Gastroesophageal sphincter (tissue), 4 donors: ENCODE measurements around the gene TBC1D8B. TPM values are rescaled to one million over a fixed set of nuclear protein-coding genes. Genes with fewer than 3 reads are reported as not detected.

Experiments
- ATAC-seq: fragments of 150-250 bp; one replicate; pipeline ENCODE4 v1.9.1; 2016; ENCODE audit warnings: mild to moderate bottlenecking, moderate library complexity
- H3K27ac ChIP-seq, 4 donors: fragments of 200-600 bp; sonication (generic) in 3 of 4; 1 replicate in 3 of 4; 2 replicates in 1 of 4; pipeline ENCODE4 v1.5.1; 2016 to 2019
- H3K27me3 ChIP-seq: fragments of 200-600 bp; sonication (generic); one replicate; pipeline ENCODE4 v1.5.1; 2019
- H3K36me3 ChIP-seq, 2 donors: fragments of 200-600 bp; sonication (generic); one replicate each; pipeline ENCODE4 v1.5.1; 2019; ENCODE audit warnings: control low read depth in 1 of 2
- H3K4me1 ChIP-seq, 3 donors: fragments of 200-600 bp; sonication (generic); 1 replicate in 2 of 3; 2 replicates in 1 of 3; pipeline ENCODE4 v1.5.1; 2016 to 2019; ENCODE audit warnings: control low read depth in 2 of 3
- H3K4me3 ChIP-seq, 2 donors: fragments of 200-600 bp; sonication (generic); one replicate each; pipeline ENCODE4 v1.5.1; 2019; ENCODE audit warnings: mild to moderate bottlenecking in 1 of 2, moderate library complexity in 1 of 2
- H3K9me3 ChIP-seq, 3 donors: fragments of 200-600 bp; sonication (generic); one replicate each; pipeline ENCODE4 v1.5.1; 2017 to 2019; ENCODE audit warnings: control low read depth in 2 of 3
- CTCF ChIP-seq, 4 experiments: fragments of 200-600 bp in 2 of 4; fragments of 450-650 bp in 2 of 4; sonication (generic) in 1 of 4; IDR thresholded peaks; one replicate each; pipeline ENCODE4 v1.5.1; 2017 to 2019; ENCODE audit warnings: antibody characterized with exemption in 4 of 4, mild to moderate bottlenecking in 2 of 4, moderate library complexity in 2 of 4
- EP300 ChIP-seq: sonication (generic); formaldehyde crosslinking; IDR thresholded peaks from one replicate; pipeline ENCODE4 v1.6.1; 2017; ENCODE audit warnings: antibody characterized with exemption, mild to moderate bottlenecking
- POLR2A ChIP-seq, 2 donors: fragments of 450-650 bp; IDR thresholded peaks; one replicate each; pipeline ENCODE4 v1.6.1; 2017; ENCODE audit warnings: antibody characterized with exemption in 2 of 2, mild to moderate bottlenecking in 2 of 2, moderate library complexity in 1 of 2
- POLR2AphosphoS5 ChIP-seq: sonication (generic); formaldehyde crosslinking; IDR thresholded peaks from one replicate; pipeline ENCODE4 v1.6.1; 2017; ENCODE audit warnings: antibody characterized with exemption
- WGBS, 2 donors: methylation state at CpG; one replicate each; pipeline ENCODE4 v1.1.5; 2018; ENCODE audit warnings: low coverage in 1 of 2; 5-methylcytosine and 5-hydroxymethylcytosine counted together
- total RNA-seq, 4 donors: library from RNA; depleted of rRNA; stranded (reverse); fragments of >200 nt; gene quantifications; one replicate each; pipeline ENCODE4 v1.1.0, GENCODE V29; 2016

Gene TBC1D8B
- total RNA-seq, 4 donors from 2014 or later = 4.0 to 5.9 (median 4.4) TPM

- H3K36me3 ChIP-seq = no peaks in the 10 kb centered on the region
- H3K4me1 ChIP-seq = peaks cover 0 to 29% (median 0%) of the 10 kb centered on the region in 3 donors
- no peak overlapping the region for H3K27ac ChIP-seq
- H3K9me3 ChIP-seq = no peaks in the 10 kb centered on the region
- no peak overlapping the region for H3K4me3 ChIP-seq
- no peak for ATAC-seq
- TF ChIP-seq POLR2AphosphoS5 (no peak), EP300 (no peak), POLR2A (IDR thresholded peaks at IDR 0.05) (no peak), CTCF (IDR thresholded peaks at IDR 0.05) (no peak)
- H3K27me3 ChIP-seq = no peaks in the 10 kb centered on the region
- 92 to 100% methylated on average over 1 to 2 of the region's 2 CpGs for WGBS, 2 donors
Observed at GRCh38 chrX:106902684-106903083, 100.2 kb downstream of the TBC1D8B start.

- no peak for ATAC-seq
- no peak within 1 kb of the TSS for H3K4me3 ChIP-seq
- H3K9me3 ChIP-seq = no peaks in the 10 kb centered on the region
- peaks cover 0 to 29% (median 0%) of the 10 kb centered on the region in 3 donors for H3K4me1 ChIP-seq
- peak within 1 kb of the TSS in 2 of 4 donors; percentile 24 to 30 for H3K27ac ChIP-seq
- 100% methylated on average over 1 of the region's 1 CpG; no CpG with 5 or more reads in 1 of the 2 donors for WGBS, 2 donors
- H3K27me3 ChIP-seq = no peaks in the 10 kb centered on the region
- H3K36me3 ChIP-seq = no peaks in the 10 kb centered on the region
- TF ChIP-seq EP300 (no peak), POLR2AphosphoS5 (no peak), POLR2A (IDR thresholded peaks at IDR 0.05) (no peak), CTCF (IDR thresholded peaks at IDR 0.05) (no peak)
Observed at GRCh38 chrX:106903291-106903824, 100.9 kb downstream of the TBC1D8B start, which contains the start of gene RIPPLY1. RIPPLY1 (minus strand) TSS chrX:106903341; CDS start chrX:106903287, 54 bp downstream.

- Histone ChIP-seq H3K4me3 (no peak overlapping the region), H3K27ac (peak overlapping the region in 2 of 4 donors; percentile 24 to 30), H3K27me3 (no peaks in the 10 kb centered on the region), H3K9me3 (no peaks in the 10 kb centered on the region), H3K36me3 (no peaks in the 10 kb centered on the region), H3K4me1 (peaks cover 0 to 29% (median 0%) of the 10 kb centered on the region in 3 donors)
- ATAC-seq = no peak
- WGBS, 2 donors = no CpG with 5 or more reads among the region's 5 CpGs
- TF ChIP-seq EP300 (no peak), CTCF (IDR thresholded peaks at IDR 0.05) (no peak)
Observed at GRCh38 chrX:106903856-106904528, 101.5 kb downstream of the TBC1D8B start.

- ATAC-seq = peak; percentile 24
- peak overlapping the region in 2 of 4 donors; percentile 3 to 43 for H3K27ac ChIP-seq
Observed at GRCh38 chrX:106905064-106905708, 102.7 kb downstream of the TBC1D8B start.

More at GRCh38 chrX:106905064-106905708, 102.7 kb downstream of the TBC1D8B start:
- Histone ChIP-seq H3K27me3 (no peaks in the 10 kb centered on the region), H3K4me3 (no peak overlapping the region), H3K4me1 (peaks cover 0 to 29% (median 0%) of the 10 kb centered on the region in 3 donors), H3K9me3 (no peaks in the 10 kb centered on the region), H3K36me3 (no peaks in the 10 kb centered on the region)
- 10 to 68% methylated on average over 1 to 4 of the region's 5 CpGs for WGBS, 2 donors
- TF ChIP-seq POLR2A (IDR thresholded peaks at IDR 0.05) (no peak), POLR2AphosphoS5 (no peak), CTCF (IDR thresholded peaks at IDR 0.05) (no peak), EP300 (no peak)
